ENCODE results near the gene IP6K2. TPM values are rescaled to one million over a fixed set of nuclear protein-coding genes. Genes with fewer than 3 reads are reported as not detected.
A peak's percentile ranks its signal among the peaks of the same experiment; 100 is the strongest.

Gene IP6K2
- total and polyA plus RNA-seq, 2 of the 8 experiments (the other 6 are each of a cell fraction or from before 2014, with no cell fraction given), result 95.8 to 144 TPM

GRCh38 chr3:48662145-48662752, 54.8 kb downstream of the IP6K2 start:
- CTCF ChIA-PET (ENCODE audit: partially characterized antibody), result interaction anchor here (0.7 to 5.2 kb wide), 10 partner anchors 10 to 80 kb away, joined by 3 to 27 read pairs (median 6); partner anchors contain the start of genes NCKIPSD and SLC26A6

More at GRCh38 chr3:48662145-48662752, 54.8 kb downstream of the IP6K2 start:
- Histone ChIP-seq H3K23ac (ENCODE audit: insufficient read length) (no peak overlapping the region), H3K79me1 (ENCODE audit: low read depth, low read length) (peaks cover 2% of the 10 kb centered on the region; the same call in 1 of the 2 replicates), H2AK5ac (ENCODE audit: low read depth, low read length) (no peak overlapping the region), H4K91ac (replicated peaks; ENCODE audit: insufficient read length, low read length) (no peak overlapping the region), H3K4me1 (replicated peaks in 1 of 4; ENCODE audit: control insufficient read depth in 3 of 4, insufficient read depth in 4 of 4, low read length in 3 of 4) (peaks cover 0 to 12% (median 8%) of the 10 kb centered on the region in 4 experiments; a peak in 5 of 7 replicates), H3K14ac (ENCODE audit: insufficient read length) (no peak overlapping the region), H2BK20ac (ENCODE audit: low read length) (no peak overlapping the region), H2BK120ac (replicated peaks; ENCODE audit: low read depth, low read length) (no peak overlapping the region), H4K8ac (ENCODE audit: extremely low read depth, insufficient read depth, low read length) (no peak overlapping the region), H3K9me3 (ENCODE audit: insufficient read depth in 2 of 2, low read depth in 1 of 2, low read length in 1 of 2) (no peaks in the 10 kb centered on the region), H3K27me3 (replicated peaks in 1 of 4; ENCODE audit: control insufficient read depth in 3 of 4, extremely low read depth in 1 of 4, insufficient read depth in 3 of 4, low read length in 3 of 4) (0 out of 7 replicates have a peak, but pooled peaks cover 0 to 4% (median 0%) of the 10 kb centered on the region in 4 experiments), H3K56ac (replicated peaks; ENCODE audit: insufficient read length, low read depth, low read length) (no peak overlapping the region), H4K20me1 (replicated peaks in 1 of 2; ENCODE audit: control insufficient read depth in 1 of 2, insufficient read depth in 2 of 2, low read length in 2 of 2) (peaks cover 10 to 28% of the 10 kb centered on the region in 2 experiments), H3K36me3 (ENCODE audit: control insufficient read depth in 2 of 4, insufficient read depth in 4 of 4, low read length in 3 of 4) (peaks cover 0 to 13% (median 0%) of the 10 kb centered on the region in 4 experiments; a peak in 4 of 8 replicates), H3K9ac (replicated peaks in 1 of 4; ENCODE audit: extremely low read depth in 1 of 4, low read depth in 3 of 4, low read length in 3 of 4) (peak overlapping the region in 2 of 4 experiments; percentile 8 to 62; a peak in 1 of 7 replicates), H2BK15ac (ENCODE audit: low read length) (no peak overlapping the region), H2BK5ac (ENCODE audit: low read depth, low read length) (no peak overlapping the region), H2AFZ (ENCODE audit: low read length) (no peak overlapping the region), H4K5ac (ENCODE audit: insufficient read length, low read depth, low read length) (no peak overlapping the region), H2BK12ac (ENCODE audit: low read depth, low read length) (no peak overlapping the region), H3K4me3 (ENCODE audit: extremely low read depth in 1 of 4, insufficient read depth in 2 of 4, low read depth in 3 of 4, low read length in 4 of 4) (peak overlapping the region; percentile 46 to 83 (median 66)), H3K4me2 (ENCODE audit: insufficient read depth in 1 of 2, low read depth in 2 of 2, low read length in 2 of 2) (peak overlapping the region; percentile 77 to 94), H3K18ac (ENCODE audit: extremely low read depth, low read length) (no peak overlapping the region; the same call in 1 of the 2 replicates), H3K27ac (ENCODE audit: low read depth, low read length) (no peak overlapping the region), H3K79me2 (ENCODE audit: control insufficient read depth in 1 of 2, insufficient read depth in 2 of 2, low read length in 2 of 2) (no peaks in the 10 kb centered on the region), H3K23me2 (ENCODE audit: low read depth, low read length) (peaks cover 12% of the 10 kb centered on the region; the same call in 1 of the 2 replicates), H3K4ac (replicated peaks; ENCODE audit: insufficient read length, low read depth, low read length) (no peak overlapping the region)
- TF ChIP-seq RBBP5 (IDR thresholded peaks at IDR 0.05; ENCODE audit: borderline replicate concordance, low read depth, low read length), result 0 out of 2 replicates have a peak, but pooled peaks have one; percentile 5
- TF ChIP-seq PHF8 (conservative IDR thresholded peaks at IDR 0.05; ENCODE audit: low read depth, low read length), result no peak
- FAIRE-seq, result no peak
- WGBS, 2 experiments (ENCODE audit: extremely low coverage in 1 of 2, insufficient coverage in 1 of 2, insufficient read length in 1 of 2, insufficient replicate concordance in 2 of 2, low coverage in 1 of 2, low lambda C conversion rate in 2 of 2, missing lambda C conversion rate in 1 of 2), result 5% methylated on average over 22 of the region's 46 CpGs; no CpG with 5 or more reads in 1 of the 2 experiments
- POLR2A ChIA-PET (ENCODE audit: partially characterized antibody), result interaction anchor here (0.5 to 11.1 kb wide), 35 partner anchors 10 to 371 kb away, joined by 3 to 175 read pairs (median 5); partner anchors contain the start of genes COL7A1, IMPDH2, IP6K2 and NCKIPSD
- no peak for DNase-seq (ENCODE audit: low read depth in 1 of 2, low spot score in 2 of 2)
